SK-N-SH (cell line): ENCODE data around the gene KCNJ2. TPM values are rescaled to one million over a fixed set of nuclear protein-coding genes. Genes with fewer than 3 reads are reported as not detected.

Experiments used
- CTCF ChIA-PET: fragments of 300-600, 350-600 bp; formaldehyde crosslinking; extraction: SDS; loops from one replicate; lab custom pipeline; 2021; lab: Yijun Ruan, JAX
- POLR2A ChIA-PET: fragments of 350-600 bp; sonication (Branson Sonifier 250); formaldehyde crosslinking; extraction: SDS; loops from one replicate; lab custom pipeline; 2020; ENCODE audit warnings: antibody characterized with exemption, inconsistent platforms; lab: Yijun Ruan, JAX
- DNase-seq: peaks from one replicate; pipeline ENCODE4 v3.0.0; 2012
- H2AFZ ChIP-seq: fragments of 200-600 bp; sonication (generic); 2 replicates; pipeline ENCODE4 v1.8.1; 2016; ENCODE audit warnings: antibody characterized with exemption, mild to moderate bottlenecking, low read depth
- H3F3A ChIP-seq: fragments of 200-600 bp; sonication (generic); replicated peaks from 2 replicates; pipeline ENCODE3; 2016; ENCODE audit warnings: antibody characterized with exemption, mild to moderate bottlenecking; ENCODE audit not compliant: insufficient read depth
- H3K27ac ChIP-seq, 2 experiments: fragments of 200-500 bp in 1 of 2; fragments of 200-600 bp in 1 of 2; sonication (Bioruptor generic) in 1 of 2; sonication (generic), shearing (Covaris generic) in 1 of 2; 2 replicates each; pipeline versions ENCODE4 v1.5.1 to v1.6.1; 2014 to 2016; ENCODE audit warnings: low read depth in 2 of 2, inconsistent platforms in 1 of 2, low read length in 1 of 2, mild to moderate bottlenecking in 1 of 2, mixed read lengths in 1 of 2
- H3K27me3 ChIP-seq: fragments of 200-600 bp; sonication (generic), shearing (Covaris generic); 2 replicates; pipeline ENCODE4 v1.6.1; 2016; ENCODE audit warnings: mixed run types; ENCODE audit not compliant: insufficient read depth
- H3K36me3 ChIP-seq, 2 experiments: fragments of 200-500 bp in 1 of 2; fragments of 200-600 bp in 1 of 2; sonication (Bioruptor generic) in 1 of 2; sonication (generic) in 1 of 2; replicated peaks in 1 of 2; 2 replicates each; pipeline versions ENCODE3 to v1.5.1; 2014 to 2016; ENCODE audit warnings: low read length in 1 of 2, mild to moderate bottlenecking in 1 of 2; ENCODE audit not compliant: insufficient read depth in 2 of 2, control insufficient read depth in 1 of 2
- H3K4me1 ChIP-seq, 2 experiments: fragments of 200-500 bp in 1 of 2; fragments of 200-600 bp in 1 of 2; sonication (Bioruptor generic) in 1 of 2; sonication (generic), shearing (Covaris generic) in 1 of 2; 2 replicates each; pipeline versions ENCODE4 v1.5.1 to v1.6.1; 2014 to 2016; ENCODE audit warnings: low read depth in 1 of 2, low read length in 1 of 2, mixed run types in 1 of 2; ENCODE audit not compliant: insufficient read depth in 2 of 2, control insufficient read depth in 1 of 2
- H3K4me2 ChIP-seq: fragments of 200-600 bp; sonication (generic), shearing (Covaris generic); 2 replicates; pipeline ENCODE4 v1.6.1; 2017; ENCODE audit warnings: mixed run types
- H3K4me3 ChIP-seq, 2 experiments: fragments of 200-500 bp in 1 of 2; fragments of 200-600 bp in 1 of 2; sonication (Bioruptor generic) in 1 of 2; sonication (generic), shearing (Covaris generic) in 1 of 2; 2 replicates each; pipeline versions ENCODE4 v1.5.1 to v1.8.1; 2014 to 2016; ENCODE audit warnings: low read depth in 2 of 2, inconsistent platforms in 1 of 2, low read length in 1 of 2, mild to moderate bottlenecking in 1 of 2, mixed read lengths in 1 of 2, moderate library complexity in 1 of 2
- H3K79me2 ChIP-seq: fragments of 200-600 bp; sonication (generic); 2 replicates; pipeline ENCODE4 v1.8.1; 2017; ENCODE audit warnings: mild to moderate bottlenecking; ENCODE audit not compliant: insufficient read depth
- H3K9ac ChIP-seq: fragments of 200-600 bp; sonication (generic); 2 replicates; pipeline ENCODE4 v1.6.1; 2017; ENCODE audit warnings: mixed run types
- H3K9me2 ChIP-seq: fragments of 200-600 bp; sonication (generic); 2 replicates; pipeline ENCODE4 v1.6.1; 2017; ENCODE audit warnings: mixed run types
- H3K9me3 ChIP-seq: fragments of 200-600 bp; sonication (generic); 2 replicates; pipeline ENCODE4 v1.6.1; 2017; ENCODE audit warnings: mixed run types, mild to moderate bottlenecking, moderate library complexity
- H4K20me1 ChIP-seq: fragments of 200-600 bp; sonication (generic); 2 replicates; pipeline ENCODE4 v1.6.1; 2017; ENCODE audit warnings: mild to moderate bottlenecking, mixed run types; ENCODE audit not compliant: insufficient read depth
- FOXM1 ChIP-seq: IDR thresholded peaks from 2 replicates; pipeline ENCODE4 v1.4.0; 2012; ENCODE audit warnings: low read depth, mild to moderate bottlenecking
- GATA2 ChIP-seq: sonication (generic); formaldehyde crosslinking; IDR thresholded peaks from 2 replicates; pipeline ENCODE4 v1.5.0; 2020; ENCODE audit warnings: mild to moderate bottlenecking, missing genetic modification reagents
- MXI1 ChIP-seq: IDR thresholded peaks from 2 replicates; pipeline ENCODE4 v1.6.1; 2012; ENCODE audit warnings: mild to moderate bottlenecking, low read depth, low read length, improper control_type of control experiment
- NFIC ChIP-seq: IDR thresholded peaks from 2 replicates; pipeline ENCODE4 v1.4.0; 2012; ENCODE audit warnings: borderline replicate concordance
- NRF1 ChIP-seq: IDR thresholded peaks from 2 replicates; pipeline ENCODE4 v1.6.1; 2012; ENCODE audit warnings: low read depth, mild to moderate bottlenecking, low read length
- RAD21 ChIP-seq: IDR thresholded peaks from 2 replicates; pipeline ENCODE4 v1.6.1; 2012; ENCODE audit warnings: mild to moderate bottlenecking, low read length
- RFX5 ChIP-seq: IDR thresholded peaks from 2 replicates; pipeline ENCODE4 v1.6.1; 2012; ENCODE audit warnings: mild to moderate bottlenecking, improper control_type of control experiment, low read length
- RXRA ChIP-seq: IDR thresholded peaks from 2 replicates; pipeline ENCODE4 v1.4.0; 2012; ENCODE audit warnings: low read depth, mild to moderate bottlenecking, borderline replicate concordance
- SIN3A ChIP-seq: IDR thresholded peaks from 2 replicates; pipeline ENCODE4 v1.6.1; 2012; ENCODE audit warnings: low read depth, mild to moderate bottlenecking, low read length, moderate library complexity, borderline replicate concordance
- SMC3 ChIP-seq: IDR thresholded peaks from 2 replicates; pipeline ENCODE4 v1.6.1; 2012; ENCODE audit warnings: low read depth, low read length, improper control_type of control experiment
- WGBS: methylation state at CpG from one replicate; pipeline ENCODE4 v1.1.6; 2017; ENCODE audit warnings: low lambda C conversion rate; 5-methylcytosine and 5-hydroxymethylcytosine counted together
- polyA plus RNA-seq, 3 experiments: library from polyadenylated mRNA; depleted of rRNA; stranded (reverse); fragments of >200 nt; gene quantifications; 2 replicates each; pipeline ENCODE4 v1.2.3, GENCODE V29; 2012
- TF ChIP-seq, protein P1 (sequence below): IDR thresholded peaks from 2 replicates; pipeline ENCODE4 v1.4.0; 2012; ENCODE audit warnings: low read depth, borderline replicate concordance
- TF ChIP-seq, protein P2 (sequence below): fragments of 200-600 bp; sonication (generic); IDR thresholded peaks from 2 replicates; pipeline ENCODE4 v1.6.1; 2017; ENCODE audit warnings: antibody characterized with exemption, mild to moderate bottlenecking, moderate library complexity
- TF ChIP-seq, protein P3 (sequence below): IDR thresholded peaks from 2 replicates; pipeline ENCODE4 v1.4.0; 2012; ENCODE audit warnings: low read depth
- TF ChIP-seq, protein P4 (sequence below): IDR thresholded peaks from 2 replicates; pipeline ENCODE4 v1.4.0; 2012; ENCODE audit warnings: low read depth, borderline replicate concordance
- TF ChIP-seq, protein P5 (sequence below): IDR thresholded peaks from 2 replicates; pipeline ENCODE4 v1.6.1; 2012; ENCODE audit warnings: mild to moderate bottlenecking, low read depth, low read length, moderate library complexity

Gene KCNJ2
- polyA plus RNA-seq, 1 of the 3 experiments (the other 2 are of a cell fraction) = 0.21 TPM

DNA sequence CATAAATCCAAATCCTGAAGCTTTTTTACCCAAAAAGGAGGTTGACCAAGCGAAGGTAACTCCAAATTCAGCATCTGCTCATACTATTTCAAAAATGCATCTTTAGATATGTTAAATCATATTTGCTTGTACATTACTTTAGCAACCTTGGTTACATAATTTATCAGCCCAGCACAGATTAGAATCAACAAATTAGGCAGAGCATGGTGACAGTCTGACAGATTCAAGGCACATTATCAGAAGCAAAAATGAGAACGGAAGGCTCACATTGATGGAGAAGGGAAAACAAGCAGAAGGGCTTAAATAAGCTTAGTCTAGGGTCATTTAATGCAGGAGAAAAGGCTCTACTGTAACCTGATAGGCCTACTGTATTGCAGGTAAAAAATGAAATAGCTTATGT lies 3.9 kb upstream of the KCNJ2 start (continued):
- TF ChIP-seq, protein P1, sequence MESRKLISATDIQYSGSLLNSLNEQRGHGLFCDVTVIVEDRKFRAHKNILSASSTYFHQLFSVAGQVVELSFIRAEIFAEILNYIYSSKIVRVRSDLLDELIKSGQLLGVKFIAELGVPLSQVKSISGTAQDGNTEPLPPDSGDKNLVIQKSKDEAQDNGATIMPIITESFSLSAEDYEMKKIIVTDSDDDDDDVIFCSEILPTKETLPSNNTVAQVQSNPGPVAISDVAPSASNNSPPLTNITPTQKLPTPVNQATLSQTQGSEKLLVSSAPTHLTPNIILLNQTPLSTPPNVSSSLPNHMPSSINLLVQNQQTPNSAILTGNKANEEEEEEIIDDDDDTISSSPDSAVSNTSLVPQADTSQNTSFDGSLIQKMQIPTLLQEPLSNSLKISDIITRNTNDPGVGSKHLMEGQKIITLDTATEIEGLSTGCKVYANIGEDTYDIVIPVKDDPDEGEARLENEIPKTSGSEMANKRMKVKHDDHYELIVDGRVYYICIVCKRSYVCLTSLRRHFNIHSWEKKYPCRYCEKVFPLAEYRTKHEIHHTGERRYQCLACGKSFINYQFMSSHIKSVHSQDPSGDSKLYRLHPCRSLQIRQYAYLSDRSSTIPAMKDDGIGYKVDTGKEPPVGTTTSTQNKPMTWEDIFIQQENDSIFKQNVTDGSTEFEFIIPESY = no peak
- TF ChIP-seq RXRA (no peak), GATA2 (CRISPR knock-in tag) (peak; percentile 91)

DNA sequence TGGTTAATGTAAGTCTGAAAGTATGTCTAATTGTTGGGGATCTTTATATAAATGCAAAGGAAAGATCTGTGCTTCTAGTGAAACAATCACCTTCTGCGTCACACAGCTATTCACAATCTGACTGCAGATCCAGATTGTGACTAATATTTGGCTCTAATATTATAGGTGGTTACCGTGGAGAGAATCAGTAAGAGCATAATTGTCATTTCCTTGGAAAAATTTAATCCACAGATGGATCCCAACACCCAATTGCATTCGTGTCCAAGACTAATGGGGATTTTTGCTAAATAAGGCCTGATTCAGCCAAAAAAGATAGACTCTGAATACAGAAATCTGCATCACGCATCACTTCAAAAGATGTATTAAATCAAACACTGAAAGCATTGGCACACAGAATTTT lies 2.7 kb upstream of the KCNJ2 start:
- 82% methylated on average over 4 of the region's 4 CpGs for WGBS
- no peak overlapping the region for H3K9ac ChIP-seq

DNA sequence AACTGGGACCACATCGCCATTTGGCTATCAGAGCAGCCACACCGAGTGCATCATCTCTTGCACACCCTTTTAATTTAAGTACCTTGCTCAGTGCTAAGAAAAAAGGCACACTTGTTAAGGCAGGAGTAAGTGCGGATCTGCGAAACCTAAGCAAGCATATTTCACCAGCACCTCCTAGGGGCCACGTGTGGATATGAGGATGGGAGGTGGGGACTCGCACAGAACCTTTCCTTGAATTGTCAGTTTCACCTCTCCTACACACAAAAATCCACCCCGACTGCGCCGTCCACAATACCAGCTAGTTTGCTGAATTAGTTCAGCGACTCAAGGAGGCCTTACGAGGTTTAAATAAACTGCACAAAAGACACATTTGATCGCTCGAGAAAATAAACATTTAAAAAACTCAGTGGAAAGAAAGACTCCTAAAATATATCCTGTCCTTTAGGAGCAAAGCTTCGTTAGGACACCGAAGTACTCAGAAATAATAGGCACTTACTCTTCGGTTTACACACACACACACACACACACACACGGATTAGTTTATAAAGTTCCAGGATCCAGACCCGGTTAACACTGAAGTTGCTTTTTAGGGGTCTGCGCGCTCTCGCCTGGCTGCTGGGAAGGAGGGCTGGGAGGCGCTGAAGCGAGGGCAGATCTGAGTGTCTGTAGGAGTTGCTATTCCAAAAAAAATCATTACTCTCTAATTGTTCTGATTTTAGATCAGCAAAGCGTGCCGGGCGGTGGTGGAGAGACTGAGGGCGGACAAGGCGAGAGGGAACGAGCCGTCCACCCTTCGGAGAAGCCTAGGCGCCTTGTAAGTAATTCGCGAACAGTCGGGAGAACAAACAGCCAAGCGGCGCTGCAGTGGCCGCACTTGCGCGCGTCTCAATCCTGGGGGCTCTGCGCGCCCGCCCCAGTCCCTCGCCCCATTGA lies 1.0 kb upstream of the KCNJ2 start:
- H3K4me1 ChIP-seq = peaks cover 3 to 28% of the 10 kb centered on the region in 2 experiments; a peak in 3 of 4 replicates
- H3F3A ChIP-seq = no peaks in the 10 kb centered on the region
- H3K9me2 ChIP-seq = no peaks in the 10 kb centered on the region
- no peaks in the 10 kb centered on the region for H4K20me1 ChIP-seq
- ChIA-PET POLR2A (no interaction called here), CTCF (interaction anchor here (0.6 to 6.5 kb wide), 44 partner anchors 10 to 1143 kb away, joined by 3 to 51 read pairs (median 4); no protein-coding TSS in a partner anchor)
- peak overlapping the region; percentile 85 to 86 for H3K4me3 ChIP-seq
- H3K79me2 ChIP-seq = peaks cover 20% of the 10 kb centered on the region
- H3K9me3 ChIP-seq = no peaks in the 10 kb centered on the region
- DNase-seq = peak; percentile 81
- peak overlapping the region; percentile 92 for H2AFZ ChIP-seq
- peak overlapping the region; percentile 46 to 76 for H3K27ac ChIP-seq
- H3K27me3 ChIP-seq = no peaks in the 10 kb centered on the region
- 3% methylated on average over 40 of the region's 45 CpGs for WGBS
- H3K4me2 ChIP-seq = peak overlapping the region; percentile 93
- no peaks in the 10 kb centered on the region for H3K36me3 ChIP-seq
- peak overlapping the region; percentile 64 for H3K9ac ChIP-seq
- TF ChIP-seq, protein P2, sequence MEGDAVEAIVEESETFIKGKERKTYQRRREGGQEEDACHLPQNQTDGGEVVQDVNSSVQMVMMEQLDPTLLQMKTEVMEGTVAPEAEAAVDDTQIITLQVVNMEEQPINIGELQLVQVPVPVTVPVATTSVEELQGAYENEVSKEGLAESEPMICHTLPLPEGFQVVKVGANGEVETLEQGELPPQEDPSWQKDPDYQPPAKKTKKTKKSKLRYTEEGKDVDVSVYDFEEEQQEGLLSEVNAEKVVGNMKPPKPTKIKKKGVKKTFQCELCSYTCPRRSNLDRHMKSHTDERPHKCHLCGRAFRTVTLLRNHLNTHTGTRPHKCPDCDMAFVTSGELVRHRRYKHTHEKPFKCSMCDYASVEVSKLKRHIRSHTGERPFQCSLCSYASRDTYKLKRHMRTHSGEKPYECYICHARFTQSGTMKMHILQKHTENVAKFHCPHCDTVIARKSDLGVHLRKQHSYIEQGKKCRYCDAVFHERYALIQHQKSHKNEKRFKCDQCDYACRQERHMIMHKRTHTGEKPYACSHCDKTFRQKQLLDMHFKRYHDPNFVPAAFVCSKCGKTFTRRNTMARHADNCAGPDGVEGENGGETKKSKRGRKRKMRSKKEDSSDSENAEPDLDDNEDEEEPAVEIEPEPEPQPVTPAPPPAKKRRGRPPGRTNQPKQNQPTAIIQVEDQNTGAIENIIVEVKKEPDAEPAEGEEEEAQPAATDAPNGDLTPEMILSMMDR = peak; percentile 88
- TF ChIP-seq, protein P3, sequence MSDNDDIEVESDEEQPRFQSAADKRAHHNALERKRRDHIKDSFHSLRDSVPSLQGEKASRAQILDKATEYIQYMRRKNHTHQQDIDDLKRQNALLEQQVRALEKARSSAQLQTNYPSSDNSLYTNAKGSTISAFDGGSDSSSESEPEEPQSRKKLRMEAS = peak; percentile 44; the same call in 1 of the 2 replicates
- peak; percentile 75 for TF ChIP-seq SIN3A
- TF ChIP-seq, protein P4, sequence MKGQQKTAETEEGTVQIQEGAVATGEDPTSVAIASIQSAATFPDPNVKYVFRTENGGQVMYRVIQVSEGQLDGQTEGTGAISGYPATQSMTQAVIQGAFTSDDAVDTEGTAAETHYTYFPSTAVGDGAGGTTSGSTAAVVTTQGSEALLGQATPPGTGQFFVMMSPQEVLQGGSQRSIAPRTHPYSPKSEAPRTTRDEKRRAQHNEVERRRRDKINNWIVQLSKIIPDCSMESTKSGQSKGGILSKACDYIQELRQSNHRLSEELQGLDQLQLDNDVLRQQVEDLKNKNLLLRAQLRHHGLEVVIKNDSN = no peak
- TF ChIP-seq SMC3 = peak; percentile 72; the same call in 1 of the 2 replicates
- no peak for TF ChIP-seq FOXM1
- no peak for TF ChIP-seq NRF1
- TF ChIP-seq, protein P5, sequence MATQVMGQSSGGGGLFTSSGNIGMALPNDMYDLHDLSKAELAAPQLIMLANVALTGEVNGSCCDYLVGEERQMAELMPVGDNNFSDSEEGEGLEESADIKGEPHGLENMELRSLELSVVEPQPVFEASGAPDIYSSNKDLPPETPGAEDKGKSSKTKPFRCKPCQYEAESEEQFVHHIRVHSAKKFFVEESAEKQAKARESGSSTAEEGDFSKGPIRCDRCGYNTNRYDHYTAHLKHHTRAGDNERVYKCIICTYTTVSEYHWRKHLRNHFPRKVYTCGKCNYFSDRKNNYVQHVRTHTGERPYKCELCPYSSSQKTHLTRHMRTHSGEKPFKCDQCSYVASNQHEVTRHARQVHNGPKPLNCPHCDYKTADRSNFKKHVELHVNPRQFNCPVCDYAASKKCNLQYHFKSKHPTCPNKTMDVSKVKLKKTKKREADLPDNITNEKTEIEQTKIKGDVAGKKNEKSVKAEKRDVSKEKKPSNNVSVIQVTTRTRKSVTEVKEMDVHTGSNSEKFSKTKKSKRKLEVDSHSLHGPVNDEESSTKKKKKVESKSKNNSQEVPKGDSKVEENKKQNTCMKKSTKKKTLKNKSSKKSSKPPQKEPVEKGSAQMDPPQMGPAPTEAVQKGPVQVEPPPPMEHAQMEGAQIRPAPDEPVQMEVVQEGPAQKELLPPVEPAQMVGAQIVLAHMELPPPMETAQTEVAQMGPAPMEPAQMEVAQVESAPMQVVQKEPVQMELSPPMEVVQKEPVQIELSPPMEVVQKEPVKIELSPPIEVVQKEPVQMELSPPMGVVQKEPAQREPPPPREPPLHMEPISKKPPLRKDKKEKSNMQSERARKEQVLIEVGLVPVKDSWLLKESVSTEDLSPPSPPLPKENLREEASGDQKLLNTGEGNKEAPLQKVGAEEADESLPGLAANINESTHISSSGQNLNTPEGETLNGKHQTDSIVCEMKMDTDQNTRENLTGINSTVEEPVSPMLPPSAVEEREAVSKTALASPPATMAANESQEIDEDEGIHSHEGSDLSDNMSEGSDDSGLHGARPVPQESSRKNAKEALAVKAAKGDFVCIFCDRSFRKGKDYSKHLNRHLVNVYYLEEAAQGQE = 0 out of 2 replicates have a peak, but pooled peaks have one; percentile 47
- TF ChIP-seq RAD21 = peak; percentile 83

More for the DNA sequence above, 2.7 kb upstream of the KCNJ2 start:
- H3K9me2 ChIP-seq = no peaks in the 10 kb centered on the region
- no peak overlapping the region for H2AFZ ChIP-seq
- DNase-seq = no peak
- POLR2A ChIA-PET = no interaction called here
- no peak overlapping the region for H3K27ac ChIP-seq
- peaks cover 16% of the 10 kb centered on the region for H3K79me2 ChIP-seq
- CTCF ChIA-PET = interaction anchor here (0.6 to 6.5 kb wide), 19 partner anchors 9 to 599 kb away, joined by 3 to 51 read pairs (median 6); no protein-coding TSS in a partner anchor
- no peaks in the 10 kb centered on the region for H3K36me3 ChIP-seq
- peaks cover 0 to 25% of the 10 kb centered on the region in 2 experiments; a peak in 2 of 4 replicates for H3K4me1 ChIP-seq
- no peaks in the 10 kb centered on the region for H3K27me3 ChIP-seq
- TF ChIP-seq NFIC = no peak
- no peak for TF ChIP-seq RFX5
- TF ChIP-seq MXI1 = no peak
- no peaks in the 10 kb centered on the region for H3K9me3 ChIP-seq
- H4K20me1 ChIP-seq = no peaks in the 10 kb centered on the region
- H3F3A ChIP-seq = no peaks in the 10 kb centered on the region
- no peak overlapping the region for H3K4me3 ChIP-seq
- H3K4me2 ChIP-seq = no peak overlapping the region
